H9 (cell line): ENCODE data around the gene CXCL3. TPM values are rescaled to one million over a fixed set of nuclear protein-coding genes. Genes with fewer than 3 reads are reported as not detected.

Source experiments
- DNase-seq: peaks from one replicate; pipeline ENCODE4 v3.0.0-alpha.2; 2017
- H2AFZ ChIP-seq: one replicate; pipeline ENCODE4 v1.6.1; 2013; ENCODE audit warnings: mild to moderate bottlenecking, low read length, control low read depth, moderate library complexity
- H2AK5ac ChIP-seq: 2 replicates; pipeline ENCODE4 v1.6.1; 2013; ENCODE audit warnings: low read length, control low read depth, mixed read lengths; ENCODE audit not compliant: insufficient read length
- H2BK120ac ChIP-seq: one replicate; pipeline ENCODE4 v1.6.1; 2013; ENCODE audit warnings: low read depth, mild to moderate bottlenecking, low read length, control low read depth, inconsistent platforms; ENCODE audit not compliant: poor library complexity, severe bottlenecking
- H2BK12ac ChIP-seq: 2 replicates; pipeline ENCODE4 v1.6.1; 2013; ENCODE audit warnings: low read length, control low read depth, mixed read lengths, low read depth; ENCODE audit not compliant: insufficient read length
- H2BK15ac ChIP-seq: 2 replicates; pipeline ENCODE4 v1.6.1; 2013; ENCODE audit warnings: low read depth, low read length, control low read depth
- H2BK20ac ChIP-seq: one replicate; pipeline ENCODE4 v1.6.1; 2013; ENCODE audit warnings: low read depth, mild to moderate bottlenecking, low read length, control low read depth, inconsistent platforms; ENCODE audit not compliant: poor library complexity, severe bottlenecking
- H2BK5ac ChIP-seq: 2 replicates; pipeline ENCODE4 v1.6.1; 2013; ENCODE audit warnings: low read length, control low read depth, mixed read lengths; ENCODE audit not compliant: insufficient read length
- H3K14ac ChIP-seq: 2 replicates; pipeline ENCODE4 v1.6.1; 2013; ENCODE audit warnings: low read length, control low read depth; ENCODE audit not compliant: insufficient read depth
- H3K18ac ChIP-seq: 2 replicates; pipeline ENCODE4 v1.6.1; 2013; ENCODE audit warnings: low read depth, mild to moderate bottlenecking, mixed read lengths, low read length, control low read depth; ENCODE audit not compliant: insufficient read length
- H3K23ac ChIP-seq: 2 replicates; pipeline ENCODE4 v1.6.1; 2013; ENCODE audit warnings: low read length, control low read depth, mixed read lengths, low read depth; ENCODE audit not compliant: insufficient read length
- H3K23me2 ChIP-seq: 2 replicates; pipeline ENCODE4 v1.6.1; 2013; ENCODE audit warnings: low read depth, mild to moderate bottlenecking, mixed read lengths, low read length, control low read depth; ENCODE audit not compliant: insufficient read length, poor library complexity, severe bottlenecking
- H3K27ac ChIP-seq: 2 replicates; pipeline ENCODE4 v1.5.1; 2013; ENCODE audit warnings: low read length, control low read depth, mixed read lengths, low read depth; ENCODE audit not compliant: insufficient read length
- H3K27me3 ChIP-seq: 2 replicates; pipeline ENCODE4 v1.6.1; 2013; ENCODE audit warnings: low read length, control low read depth, inconsistent platforms; ENCODE audit not compliant: insufficient read depth
- H3K4ac ChIP-seq: 2 replicates; pipeline ENCODE4 v1.6.1; 2013; ENCODE audit warnings: low read depth, mild to moderate bottlenecking, control low read depth, inconsistent platforms, low read length, moderate library complexity
- H3K4me1 ChIP-seq: 2 replicates; pipeline ENCODE4 v1.6.1; 2013; ENCODE audit warnings: low read length, control low read depth, inconsistent platforms; ENCODE audit not compliant: insufficient read depth
- H3K4me2 ChIP-seq: 2 replicates; pipeline ENCODE4 v1.6.1; 2013; ENCODE audit warnings: low read length, control low read depth, mixed read lengths; ENCODE audit not compliant: insufficient read length, insufficient read depth
- H3K56ac ChIP-seq: 2 replicates; pipeline ENCODE4 v1.6.1; 2013; ENCODE audit warnings: low read depth, mild to moderate bottlenecking, mixed read lengths, low read length, control low read depth; ENCODE audit not compliant: insufficient read length
- H3K79me1 ChIP-seq: 2 replicates; pipeline ENCODE4 v1.6.1; 2013; ENCODE audit warnings: low read depth, mild to moderate bottlenecking, moderate library complexity, low read length, control low read depth, inconsistent platforms; ENCODE audit not compliant: insufficient read depth, poor library complexity, severe bottlenecking
- H3K79me2 ChIP-seq: 2 replicates; pipeline ENCODE4 v1.6.1; 2013; ENCODE audit warnings: low read length, control low read depth, inconsistent platforms; ENCODE audit not compliant: insufficient read depth
- H3K9ac ChIP-seq: 2 replicates; pipeline ENCODE4 v1.6.1; 2013; ENCODE audit warnings: low read length, control low read depth, mixed read lengths; ENCODE audit not compliant: insufficient read length; ENCODE audit errors: extremely low read depth
- H3K9me3 ChIP-seq: one replicate; pipeline ENCODE4 v1.6.1; 2013; ENCODE audit warnings: low read depth, low read length, inconsistent platforms; ENCODE audit not compliant: control insufficient read depth
- H3T11ph ChIP-seq: one replicate; pipeline ENCODE4 v1.6.1; 2013; ENCODE audit warnings: mild to moderate bottlenecking, low read length, control low read depth, inconsistent platforms
- H4K20me1 ChIP-seq: one replicate; pipeline ENCODE4 v1.6.1; 2013; ENCODE audit not compliant: control insufficient read depth, insufficient read length, insufficient read depth
- H4K5ac ChIP-seq: 2 replicates; pipeline ENCODE4 v1.6.1; 2013; ENCODE audit warnings: low read depth, mild to moderate bottlenecking, mixed read lengths, low read length, control low read depth; ENCODE audit not compliant: insufficient read length
- H4K8ac ChIP-seq: replicated peaks from 2 replicates; pipeline ENCODE4 v1.6.1; 2013; ENCODE audit warnings: low read length, control low read depth, mixed read lengths, low read depth; ENCODE audit not compliant: insufficient read length
- H4K91ac ChIP-seq: 2 replicates; pipeline ENCODE4 v1.6.1; 2013; ENCODE audit warnings: low read depth, mild to moderate bottlenecking, moderate library complexity, mixed read lengths, low read length, control low read depth; ENCODE audit not compliant: insufficient read length
- H3K27ac Mint-ChIP-seq, 3 experiments: 2 replicates in 2 of 3; 3 replicates in 1 of 3; pipeline ENCODE4 v1.8.0; 2020 to 2021; ENCODE audit warnings: mixed read lengths in 3 of 3, mild to moderate bottlenecking in 1 of 3, moderate library complexity in 1 of 3
- H3K27me3 Mint-ChIP-seq: 2 replicates; pipeline ENCODE4 v1.8.0; 2021; ENCODE audit warnings: low read depth, mild to moderate bottlenecking, moderate library complexity, mixed read lengths
- H3K36me3 Mint-ChIP-seq, 3 experiments: 2 replicates in 2 of 3; 3 replicates in 1 of 3; pipeline ENCODE4 v1.8.0; 2020 to 2021; ENCODE audit warnings: low read depth in 3 of 3, mixed read lengths in 3 of 3; ENCODE audit not compliant: insufficient read depth in 1 of 3
- H3K4me1 Mint-ChIP-seq, 2 experiments: 2 replicates each; pipeline ENCODE4 v1.8.0; 2020; ENCODE audit warnings: mixed read lengths in 2 of 2
- H3K4me3 Mint-ChIP-seq, 2 experiments: 2 replicates in 1 of 2; 3 replicates in 1 of 2; pipeline ENCODE4 v1.8.0; 2020 to 2021; ENCODE audit warnings: mild to moderate bottlenecking in 2 of 2, mixed read lengths in 2 of 2, moderate library complexity in 1 of 2
- H3K9me3 Mint-ChIP-seq, 2 experiments: 2 replicates in 1 of 2; 3 replicates in 1 of 2; pipeline ENCODE4 v1.8.0; 2020; ENCODE audit warnings: mild to moderate bottlenecking in 2 of 2, mixed read lengths in 2 of 2, moderate library complexity in 1 of 2
- WGBS: extraction: QIAGEN DNeasy Blood & Tissue Kit; methylation state at CpG from one replicate; pipeline ENCODE4 v1.1.7; 2013; ENCODE audit warnings: missing lambda C conversion rate, low lambda C conversion rate, mixed read lengths; ENCODE audit not compliant: insufficient read length; ENCODE audit errors: extremely low coverage; 5-methylcytosine and 5-hydroxymethylcytosine counted together
- total RNA-seq: library from RNA; stranded (reverse); gene quantifications from 2 replicates; pipeline ENCODE4 v1.2.1, GENCODE V29; 2021
- TF ChIP-seq, protein P1 (sequence below): fragments of 200-600 bp; sonication (generic); conservative IDR thresholded peaks from 3 replicates; pipeline ENCODE4 v1.8.0; 2021; ENCODE audit warnings: antibody characterized with exemption, mild to moderate bottlenecking

The CXCL3 gene
- total RNA-seq, 1 experiment from 2014 or later, result 3.7 TPM

DNA sequence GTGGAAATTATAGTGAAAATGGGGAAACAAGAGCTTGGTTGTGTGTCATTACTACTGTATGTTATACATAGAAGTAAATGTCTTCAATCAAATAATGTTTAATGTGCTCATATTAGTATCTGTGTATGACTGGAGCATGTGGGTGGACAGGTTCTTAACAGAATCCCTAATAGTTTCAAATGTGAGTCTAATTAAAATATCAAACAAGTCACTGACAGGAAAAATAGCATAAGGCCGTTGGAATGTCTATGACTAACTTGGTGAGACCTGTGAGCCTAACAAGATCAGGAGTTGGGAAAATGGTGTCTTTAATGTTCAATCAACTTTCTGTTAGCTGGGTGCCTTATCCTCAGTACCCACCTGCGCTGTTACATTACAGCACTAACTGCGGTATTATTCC is 6.2 kb upstream of the CXCL3 start:
- H2AK5ac ChIP-seq, result no peak overlapping the region
- no peaks in the 10 kb centered on the region for H3K27me3 ChIP-seq
- H4K20me1 ChIP-seq, result no peaks in the 10 kb centered on the region
- H4K5ac ChIP-seq, result no peak overlapping the region
- H3K4ac ChIP-seq, result no peak overlapping the region
- H3K79me2 ChIP-seq, result no peaks in the 10 kb centered on the region
- no peak overlapping the region for H3K23ac ChIP-seq
- H2BK15ac ChIP-seq, result no peak overlapping the region
- H3K4me1 ChIP-seq, result peaks cover 3% of the 10 kb centered on the region; the same call in 1 of the 2 replicates
- H2BK12ac ChIP-seq, result no peak overlapping the region
- no peak overlapping the region for H3K27ac Mint-ChIP-seq
- H3K4me3 Mint-ChIP-seq, result no peak overlapping the region
- H3K79me1 ChIP-seq, result no peaks in the 10 kb centered on the region
- H3K27ac ChIP-seq, result no peak overlapping the region
- no peaks in the 10 kb centered on the region for H3K9me3 ChIP-seq
- H3K56ac ChIP-seq, result no peak overlapping the region
- H2BK120ac ChIP-seq, result no peak overlapping the region
- no peak overlapping the region for H3K14ac ChIP-seq
- no peaks in the 10 kb centered on the region for H3K23me2 ChIP-seq
- H2AFZ ChIP-seq, result no peak overlapping the region
- no peak overlapping the region for H4K91ac ChIP-seq
- no CpG with 5 or more reads among the region's 3 CpGs for WGBS
- H3K9me3 Mint-ChIP-seq, result peaks cover 12% of the 10 kb centered on the region in 2 experiments
- no peak overlapping the region for H3T11ph ChIP-seq
- no peak overlapping the region for H4K8ac ChIP-seq
- no peak for DNase-seq
- no peak overlapping the region for H2BK5ac ChIP-seq
- TF ChIP-seq, protein P1, sequence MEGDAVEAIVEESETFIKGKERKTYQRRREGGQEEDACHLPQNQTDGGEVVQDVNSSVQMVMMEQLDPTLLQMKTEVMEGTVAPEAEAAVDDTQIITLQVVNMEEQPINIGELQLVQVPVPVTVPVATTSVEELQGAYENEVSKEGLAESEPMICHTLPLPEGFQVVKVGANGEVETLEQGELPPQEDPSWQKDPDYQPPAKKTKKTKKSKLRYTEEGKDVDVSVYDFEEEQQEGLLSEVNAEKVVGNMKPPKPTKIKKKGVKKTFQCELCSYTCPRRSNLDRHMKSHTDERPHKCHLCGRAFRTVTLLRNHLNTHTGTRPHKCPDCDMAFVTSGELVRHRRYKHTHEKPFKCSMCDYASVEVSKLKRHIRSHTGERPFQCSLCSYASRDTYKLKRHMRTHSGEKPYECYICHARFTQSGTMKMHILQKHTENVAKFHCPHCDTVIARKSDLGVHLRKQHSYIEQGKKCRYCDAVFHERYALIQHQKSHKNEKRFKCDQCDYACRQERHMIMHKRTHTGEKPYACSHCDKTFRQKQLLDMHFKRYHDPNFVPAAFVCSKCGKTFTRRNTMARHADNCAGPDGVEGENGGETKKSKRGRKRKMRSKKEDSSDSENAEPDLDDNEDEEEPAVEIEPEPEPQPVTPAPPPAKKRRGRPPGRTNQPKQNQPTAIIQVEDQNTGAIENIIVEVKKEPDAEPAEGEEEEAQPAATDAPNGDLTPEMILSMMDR, result no peak
- peaks cover 3% of the 10 kb centered on the region; the same call in 1 of the 2 replicates for H3K27me3 Mint-ChIP-seq
- H3K36me3 Mint-ChIP-seq, result peaks cover 0 to 9% (median 8%) of the 10 kb centered on the region in 3 experiments; a peak in 4 of 7 replicates
- H3K9ac ChIP-seq, result no peak overlapping the region
- no peak overlapping the region for H3K18ac ChIP-seq
- no peak overlapping the region for H3K4me2 ChIP-seq
- H2BK20ac ChIP-seq, result no peak overlapping the region
- H3K4me1 Mint-ChIP-seq, result peaks cover 2 to 6% of the 10 kb centered on the region in 2 experiments
